H1 (cell line): ENCODE data around the gene CYP4F3. TPM values are rescaled to one million over a fixed set of nuclear protein-coding genes. Genes with fewer than 3 reads are reported as not detected.

Source experiments
- CTCF ChIA-PET: fragments of 300-600 bp; sonication (Branson Sonifier 250); formaldehyde crosslinking; loops from one replicate; lab custom pipeline; 2021; ENCODE audit not compliant: partially characterized antibody; lab: Charles Lee
- POLR2A ChIA-PET: fragments of 300-600 bp; sonication (Branson Sonifier 250); formaldehyde crosslinking; loops from one replicate; lab custom pipeline; 2021; ENCODE audit warnings: inconsistent platforms; ENCODE audit not compliant: partially characterized antibody; lab: Charles Lee
- DNase-seq, 2 experiments: peaks; one replicate each; pipeline versions ENCODE4 v3.0.0 to v3.0.0-alpha.2; 2010 to 2022; ENCODE audit warnings: low spot score in 2 of 2, low read depth in 1 of 2, mixed read lengths in 1 of 2
- FAIRE-seq: peaks from 2 replicates; lab custom pipeline; 2011; peaks lifted over from hg19 to GRCh38; lab: Jason Lieb, UNC
- H2AFZ ChIP-seq: 2 replicates; pipeline ENCODE4 v1.8.1; 2012; ENCODE audit warnings: low read length, inconsistent platforms
- H2AK5ac ChIP-seq: 2 replicates; pipeline ENCODE4 v1.6.1; 2013; ENCODE audit warnings: low read depth, low read length
- H2BK120ac ChIP-seq: replicated peaks from 2 replicates; pipeline ENCODE3; 2013; ENCODE audit warnings: low read depth, low read length, inconsistent platforms
- H2BK12ac ChIP-seq: 2 replicates; pipeline ENCODE4 v1.6.1; 2013; ENCODE audit warnings: low read depth, low read length
- H2BK15ac ChIP-seq: 2 replicates; pipeline ENCODE4 v1.6.1; 2013; ENCODE audit warnings: low read length
- H2BK20ac ChIP-seq: 2 replicates; pipeline ENCODE4 v1.6.1; 2013; ENCODE audit warnings: low read length
- H2BK5ac ChIP-seq: 2 replicates; pipeline ENCODE4 v1.6.1; 2013; ENCODE audit warnings: low read depth, low read length
- H3K14ac ChIP-seq: 2 replicates; pipeline ENCODE4 v1.6.1; 2013; ENCODE audit warnings: inconsistent platforms; ENCODE audit not compliant: insufficient read length
- H3K18ac ChIP-seq: 2 replicates; pipeline ENCODE4 v1.6.1; 2013; ENCODE audit warnings: low read length; ENCODE audit errors: extremely low read depth
- H3K23ac ChIP-seq: 2 replicates; pipeline ENCODE4 v1.6.1; 2013; ENCODE audit warnings: inconsistent platforms; ENCODE audit not compliant: insufficient read length
- H3K23me2 ChIP-seq: 2 replicates; pipeline ENCODE4 v1.6.1; 2013; ENCODE audit warnings: low read depth, low read length
- H3K27ac ChIP-seq: 2 replicates; pipeline ENCODE4 v1.6.1; 2011; ENCODE audit warnings: low read depth, low read length, inconsistent platforms
- H3K27me3 ChIP-seq, 4 experiments: replicated peaks in 1 of 4; 1 replicate in 1 of 4; 2 replicates in 3 of 4; pipeline versions ENCODE4 v1.6.1 to v1.8.1; 2011 to 2013; ENCODE audit warnings: low read length in 3 of 4, mild to moderate bottlenecking in 3 of 4, inconsistent platforms in 2 of 4, mixed read lengths in 2 of 4, moderate library complexity in 1 of 4; ENCODE audit not compliant: control insufficient read depth in 3 of 4, insufficient read depth in 3 of 4; ENCODE audit errors: extremely low read depth in 1 of 4
- H3K36me3 ChIP-seq, 4 experiments: 2 replicates each; pipeline versions ENCODE4 v1.6.1 to v1.8.1; 2011 to 2013; ENCODE audit warnings: mild to moderate bottlenecking in 4 of 4, low read length in 3 of 4, moderate library complexity in 2 of 4, control low read depth in 1 of 4, inconsistent platforms in 1 of 4; ENCODE audit not compliant: insufficient read depth in 4 of 4, control insufficient read depth in 2 of 4
- H3K4ac ChIP-seq: replicated peaks from 2 replicates; pipeline ENCODE3; 2013; ENCODE audit warnings: low read length, low read depth, mixed read lengths, inconsistent platforms; ENCODE audit not compliant: insufficient read length
- H3K4me1 ChIP-seq, 4 experiments: replicated peaks in 1 of 4; 1 replicate in 1 of 4; 2 replicates in 3 of 4; pipeline versions ENCODE4 v1.6.1 to v1.8.1; 2011 to 2013; ENCODE audit warnings: low read length in 3 of 4, inconsistent platforms in 2 of 4, mixed read lengths in 1 of 4; ENCODE audit not compliant: insufficient read depth in 4 of 4, control insufficient read depth in 3 of 4
- H3K4me2 ChIP-seq, 2 experiments: 2 replicates each; pipeline versions ENCODE4 v1.6.1 to v1.8.1; 2011 to 2013; ENCODE audit warnings: low read depth in 2 of 2, low read length in 2 of 2, control low read depth in 1 of 2, inconsistent platforms in 1 of 2, mild to moderate bottlenecking in 1 of 2; ENCODE audit not compliant: insufficient read depth in 1 of 2
- H3K4me3 ChIP-seq, 4 experiments: fragments of 200-600, 300-600 bp in 1 of 4; sonication (generic), shearing (Covaris generic), sonication (Bioruptor Twin) in 1 of 4; 2 replicates each; pipeline versions ENCODE4 v1.5.1 to v1.8.1; 2011 to 2016; ENCODE audit warnings: low read length in 4 of 4, low read depth in 3 of 4, control low read depth in 2 of 4, inconsistent platforms in 2 of 4, mild to moderate bottlenecking in 2 of 4, mixed read lengths in 1 of 4, moderate library complexity in 1 of 4; ENCODE audit not compliant: insufficient read depth in 2 of 4; ENCODE audit errors: extremely low read depth in 1 of 4
- H3K56ac ChIP-seq: replicated peaks from 2 replicates; pipeline ENCODE3; 2013; ENCODE audit warnings: low read depth, mild to moderate bottlenecking, mixed read lengths, low read length, inconsistent platforms; ENCODE audit not compliant: insufficient read length
- H3K79me1 ChIP-seq: 2 replicates; pipeline ENCODE4 v1.6.1; 2013; ENCODE audit warnings: low read depth, low read length, control low read depth
- H3K79me2 ChIP-seq, 2 experiments: 2 replicates each; pipeline versions ENCODE4 v1.6.1 to v1.8.1; 2012 to 2013; ENCODE audit warnings: low read length in 2 of 2, mild to moderate bottlenecking in 2 of 2, inconsistent platforms in 1 of 2; ENCODE audit not compliant: insufficient read depth in 2 of 2, control insufficient read depth in 1 of 2
- H3K9ac ChIP-seq, 4 experiments: replicated peaks in 1 of 4; 1 replicate in 1 of 4; 2 replicates in 3 of 4; pipeline versions ENCODE4 v1.6.1 to v1.8.1; 2011 to 2013; ENCODE audit warnings: low read depth in 3 of 4, low read length in 3 of 4, control low read depth in 2 of 4, mild to moderate bottlenecking in 2 of 4, moderate library complexity in 2 of 4, inconsistent platforms in 1 of 4; ENCODE audit errors: extremely low read depth in 1 of 4
- H3K9me3 ChIP-seq, 2 experiments: 2 replicates each; pipeline versions ENCODE4 v1.6.1 to v1.8.1; 2012 to 2013; ENCODE audit warnings: mild to moderate bottlenecking in 2 of 2, moderate library complexity in 2 of 2, control low read depth in 1 of 2, inconsistent platforms in 1 of 2, low read depth in 1 of 2, low read length in 1 of 2, mixed read lengths in 1 of 2; ENCODE audit not compliant: insufficient read depth in 2 of 2
- H4K20me1 ChIP-seq, 2 experiments: replicated peaks in 1 of 2; 2 replicates each; pipeline versions ENCODE3 to v1.8.1; 2011 to 2013; ENCODE audit warnings: inconsistent platforms in 2 of 2, low read length in 2 of 2, mild to moderate bottlenecking in 1 of 2; ENCODE audit not compliant: insufficient read depth in 2 of 2, control insufficient read depth in 1 of 2
- H4K5ac ChIP-seq: 2 replicates; pipeline ENCODE4 v1.6.1; 2013; ENCODE audit warnings: low read length, low read depth, mixed read lengths, inconsistent platforms; ENCODE audit not compliant: insufficient read length
- H4K8ac ChIP-seq: 2 replicates; pipeline ENCODE4 v1.8.0; 2013; ENCODE audit warnings: mild to moderate bottlenecking, moderate library complexity, low read length, inconsistent platforms; ENCODE audit not compliant: insufficient read depth; ENCODE audit errors: extremely low read depth
- H4K91ac ChIP-seq: replicated peaks from 2 replicates; pipeline ENCODE3; 2013; ENCODE audit warnings: low read length, mixed read lengths, inconsistent platforms; ENCODE audit not compliant: insufficient read length
- ASH2L ChIP-seq: fragments of 200-600, 300-600 bp; sonication (generic); IDR thresholded peaks from one replicate; pipeline ENCODE4 v1.7.1; 2017; ENCODE audit warnings: low read length
- BACH1 ChIP-seq: IDR thresholded peaks from 2 replicates; pipeline ENCODE4 v1.6.1; 2012; ENCODE audit warnings: low read length, improper control_type of control experiment
- BCL11A ChIP-seq, 2 experiments: IDR thresholded peaks; one replicate each; pipeline ENCODE4 v1.6.1; 2011; ENCODE audit warnings: low read depth in 2 of 2, low read length in 2 of 2, mild to moderate bottlenecking in 2 of 2
- CHD2 ChIP-seq: IDR thresholded peaks from 2 replicates; pipeline ENCODE4 v1.6.1; 2012; ENCODE audit warnings: low read length, improper control_type of control experiment
- JUND ChIP-seq: IDR thresholded peaks from 2 replicates; pipeline ENCODE4 v1.6.1; 2011; ENCODE audit warnings: mild to moderate bottlenecking, improper control_type of control experiment, low read length
- POU5F1 ChIP-seq: IDR thresholded peaks from 2 replicates; pipeline ENCODE4 v1.6.1; 2011; ENCODE audit warnings: low read depth, mild to moderate bottlenecking, low read length, moderate library complexity
- RAD21 ChIP-seq, 2 experiments: IDR thresholded peaks in 1 of 2; conservative IDR thresholded peaks in 1 of 2; 2 replicates each; pipeline ENCODE4 v1.6.1; 2011; ENCODE audit warnings: low read depth in 2 of 2, low read length in 2 of 2, improper control_type of control experiment in 1 of 2, inconsistent platforms in 1 of 2, mild to moderate bottlenecking in 1 of 2, moderate library complexity in 1 of 2
- SP2 ChIP-seq: IDR thresholded peaks from 2 replicates; pipeline ENCODE4 v1.6.1; 2012; ENCODE audit warnings: mild to moderate bottlenecking, low read length, inconsistent platforms
- SRF ChIP-seq: IDR thresholded peaks from 2 replicates; pipeline ENCODE4 v1.6.1; 2011; ENCODE audit warnings: mild to moderate bottlenecking, low read depth, low read length, moderate library complexity
- TAF7 ChIP-seq: optimal IDR thresholded peaks from 2 replicates; pipeline ENCODE3; 2011; ENCODE audit warnings: low read depth, mild to moderate bottlenecking, inconsistent platforms, low read length, moderate library complexity, borderline replicate concordance
- TBP ChIP-seq: IDR thresholded peaks from 2 replicates; pipeline ENCODE4 v1.6.1; 2011; ENCODE audit warnings: low read depth, low read length, improper control_type of control experiment
- whole genome bisulfite sequencing, 2 experiments: shearing (Covaris generic) in 1 of 2; methylation state at CpG; one replicate each; pipeline versions ENCODE4 v1.1.6 to v1.1.7; 2013 to 2015; ENCODE audit warnings: low lambda C conversion rate in 2 of 2, mixed read lengths in 2 of 2, inconsistent platforms in 1 of 2, low coverage in 1 of 2, missing lambda C conversion rate in 1 of 2; ENCODE audit not compliant: insufficient replicate concordance in 2 of 2, insufficient coverage in 1 of 2, insufficient read length in 1 of 2; ENCODE audit errors: extremely low coverage in 1 of 2, missing lambda C conversion rate in 1 of 2; 5-methylcytosine and 5-hydroxymethylcytosine counted together
- polyA plus RNA-seq, 7 experiments: library from polyadenylated mRNA; depleted of rRNA in 3 of 7; stranded (reverse) in 5 of 7; unstranded in 2 of 7; fragments of >200 nt in 5 of 7; fragments of 200-250 nt in 2 of 7; gene quantifications; 1 replicate in 5 of 7; 2 replicates in 1 of 7; 4 replicates in 1 of 7; pipeline versions ENCODE4 v1.2.1 to v1.2.3, GENCODE V29; 2011 to 2013; ENCODE audit warnings: missing spikeins in 2 of 7, mixed read lengths in 2 of 7
- total RNA-seq: library from RNA; stranded (reverse); fragmentation: NEBNext Ultra II Directional; extraction: Animal tissue kit (Norgen Biotek cat#: 25700); gene quantifications from 2 replicates; pipeline ENCODE4 v1.2.1, GENCODE V29; 2021

Gene CYP4F3
- total and polyA plus RNA-seq, 2 of the 8 experiments (the other 6 are each of a cell fraction or from before 2014, with no cell fraction given) = not detected

DNA sequence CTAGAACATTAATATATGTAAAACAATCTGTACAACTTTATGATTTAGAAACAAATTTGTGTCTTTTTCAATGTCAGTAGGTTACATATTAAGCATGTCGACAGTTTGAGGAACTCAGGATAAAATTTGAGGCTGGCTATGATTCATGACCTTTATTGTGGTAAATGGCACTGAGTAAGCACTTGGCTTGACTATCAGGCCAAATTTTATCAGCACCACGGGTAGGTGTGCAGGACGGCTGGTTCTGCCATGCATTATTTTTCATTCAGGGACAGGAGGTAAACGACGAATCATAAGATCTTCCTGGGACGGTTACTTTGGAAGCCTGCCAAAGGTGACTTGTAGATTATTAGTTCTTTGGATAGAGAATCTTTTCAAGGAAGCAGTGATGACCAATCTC, 45.6 kb upstream of the CYP4F3 start:
- Histone ChIP-seq H3K4ac (no peak overlapping the region), H3K9me3 (peaks cover 38 to 52% of the 10 kb centered on the region in 2 experiments), H3K23me2 (no peaks in the 10 kb centered on the region), H3K36me3 (no peaks in the 10 kb centered on the region), H3K4me1 (no peaks in the 10 kb centered on the region), H3K27ac (no peak overlapping the region), H2BK15ac (no peak overlapping the region), H2AK5ac (no peak overlapping the region), H3K27me3 (no peaks in the 10 kb centered on the region), H4K5ac (no peak overlapping the region), H3K79me1 (no peaks in the 10 kb centered on the region), H2BK12ac (no peak overlapping the region), H4K20me1 (no peaks in the 10 kb centered on the region), H2BK20ac (no peak overlapping the region), H4K91ac (no peak overlapping the region), H3K14ac (no peak overlapping the region), H3K4me2 (no peak overlapping the region), H2BK120ac (no peak overlapping the region), H2BK5ac (no peak overlapping the region), H3K56ac (no peak overlapping the region), H3K79me2 (no peaks in the 10 kb centered on the region), H3K23ac (no peak overlapping the region), H3K4me3 (no peak overlapping the region), H4K8ac (no peak overlapping the region), H3K18ac (no peak overlapping the region), H3K9ac (no peak overlapping the region), H2AFZ (no peak overlapping the region)
- DNase-seq (no peak), FAIRE-seq (no peak)
- CTCF ChIA-PET = no interaction called here
- 61% methylated on average over 6 of the region's 6 CpGs; no CpG with 5 or more reads in 1 of the 2 experiments for WGBS, 2 experiments
- POLR2A ChIA-PET = no interaction called here
- TF ChIP-seq RAD21 (IDR thresholded peaks at IDR 0.05 in 1 of 2, conservative IDR thresholded peaks at IDR 0.05 in 1 of 2; ENCODE audit: low read depth in 2 of 2, low read length in 2 of 2) (no peak), TAF7 (no peak), BACH1 (no peak), POU5F1 (no peak), JUND (no peak), SRF (no peak), ASH2L (no peak), CHD2 (no peak), SP2 (no peak), TBP (no peak), BCL11A (IDR thresholded peaks at IDR 0.05; ENCODE audit: low read depth in 2 of 2, low read length in 2 of 2) (no peak)
